Esophagus squamous epithelium (tissue), 4 donors: ENCODE measurements around the gene APLF.

Experiments
- CTCF ChIP-seq, 6 experiments: fragments of 450-650 bp in 4 of 6; fragments of 200-600 bp in 2 of 6; sonication (generic) in 2 of 6; IDR thresholded peaks; one replicate each; pipeline ENCODE4 v1.5.1; 2016 to 2019; ENCODE audit warnings: antibody characterized with exemption in 6 of 6, mild to moderate bottlenecking in 4 of 6, moderate library complexity in 4 of 6
- POLR2A ChIP-seq, 4 donors: fragments of 450-650 bp; IDR thresholded peaks; one replicate each; pipeline ENCODE4 v1.6.1; 2017; ENCODE audit warnings: antibody characterized with exemption in 4 of 4, mild to moderate bottlenecking in 4 of 4, moderate library complexity in 3 of 4

GRCh38 chr2:68471385-68471784 is 4.0 kb downstream of the APLF start:
- TF ChIP-seq CTCF (IDR thresholded peaks at IDR 0.05) = no peak
- TF ChIP-seq POLR2A (IDR thresholded peaks at IDR 0.05) = no peak
